Activated CD4-positive, alpha-beta T cell treated with anti-CD3 and anti-CD28 coated beads, Interleukin-2, Interleukin-4, amounts not matched to agents 100 ng/mL and 50 ng/mL, durations not matched to agents 16 hours and 8 hours (primary cell): ENCODE results near the gene C11orf91.
"Not testable (repeated sequence)": the region's sequence is repeated elsewhere in the genome, so short reads cannot be mapped to it uniquely, and the experiment has no call there.

Source experiments
- DNase-seq: peaks from one replicate; pipeline ENCODE4 v3.0.0-alpha.2; 2020; ENCODE audit warnings: low spot score

Gene C11orf91

DNA sequence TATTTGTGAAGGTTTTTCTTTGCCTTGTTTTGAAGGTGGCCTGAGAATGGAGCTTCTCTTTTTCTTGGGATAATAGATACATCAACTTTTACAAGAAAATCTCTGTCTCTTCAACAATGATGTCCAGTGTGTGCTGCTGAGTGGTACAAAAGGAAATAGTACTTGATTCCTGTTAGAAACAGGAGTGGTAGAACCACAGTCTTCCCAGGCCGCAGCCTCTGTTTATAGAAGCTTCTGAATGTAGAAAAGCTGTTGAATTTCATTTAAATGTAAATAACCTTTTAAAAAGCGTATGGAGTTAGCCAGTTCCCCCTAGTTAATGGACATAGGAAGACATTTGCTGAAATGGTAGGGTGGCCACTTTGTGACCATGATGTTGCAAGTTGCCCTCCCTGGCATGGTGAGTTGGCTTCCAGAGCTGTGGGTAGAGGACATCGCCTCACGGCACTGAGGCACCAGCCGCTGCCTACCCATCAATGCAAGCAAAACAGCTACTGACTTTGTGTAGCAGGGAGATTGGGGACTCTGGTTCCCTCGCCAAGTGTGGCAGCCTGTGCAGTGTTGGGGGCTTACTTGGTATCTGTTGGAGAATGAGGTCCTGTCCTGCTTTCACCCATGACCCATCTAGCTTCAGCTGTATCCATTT is 31.6 kb downstream of the C11orf91 start:
- no peak for DNase-seq

DNA sequence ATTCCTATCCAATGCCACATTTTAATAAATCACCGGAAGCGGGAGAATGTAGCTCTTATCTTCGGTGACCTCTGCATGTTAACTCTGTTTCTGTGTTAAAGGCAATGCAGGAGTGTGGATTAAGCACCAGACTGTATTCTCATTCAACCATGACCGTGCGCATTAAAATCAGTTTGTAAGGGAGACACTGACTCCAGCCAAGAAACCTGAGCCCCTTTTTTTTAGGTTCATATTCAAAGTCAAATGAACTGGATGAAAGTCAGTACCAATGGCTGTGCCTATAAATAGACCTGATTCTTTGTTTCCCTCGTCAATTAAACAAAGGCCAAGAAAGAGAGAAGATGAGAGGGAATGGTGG is 32.2 kb downstream of the C11orf91 start:
- DNase-seq = no peak

DNA sequence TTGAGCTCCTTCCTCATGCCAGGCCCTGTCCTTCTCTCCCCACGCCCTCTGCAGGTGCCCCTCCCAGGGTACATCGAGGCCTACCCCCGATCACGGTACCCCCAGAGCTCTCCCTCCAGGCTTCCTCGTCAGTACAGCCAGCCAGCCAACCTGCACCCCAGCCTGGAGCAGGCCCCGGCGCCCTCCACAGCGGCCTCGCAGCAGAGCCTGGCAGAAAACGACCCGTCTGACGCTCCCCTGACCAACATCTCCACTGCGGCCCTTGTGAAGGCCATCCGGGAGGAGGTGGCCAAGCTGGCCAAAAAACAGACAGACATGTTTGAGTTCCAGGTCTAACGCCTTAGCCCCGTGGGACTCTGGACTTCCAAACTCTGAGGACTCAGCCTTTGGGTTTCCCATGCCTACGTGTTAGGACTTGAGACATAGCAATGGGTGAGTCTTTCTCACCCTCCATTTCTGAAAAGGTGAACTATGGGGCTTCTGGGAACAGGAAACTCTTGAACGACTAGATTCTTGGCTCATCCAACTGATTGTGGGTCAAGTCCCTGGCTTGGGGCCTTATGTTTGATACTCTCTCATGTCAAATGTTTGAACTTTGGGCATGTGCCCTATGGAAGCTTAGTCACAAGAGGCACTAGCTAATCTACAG is 32.7 kb downstream of the C11orf91 start:
- DNase-seq = no peak

- no peak for DNase-seq
These were observed 35.1 kb downstream of the C11orf91 start for GRCh38 chr11:33665350-33666106.

DNA sequence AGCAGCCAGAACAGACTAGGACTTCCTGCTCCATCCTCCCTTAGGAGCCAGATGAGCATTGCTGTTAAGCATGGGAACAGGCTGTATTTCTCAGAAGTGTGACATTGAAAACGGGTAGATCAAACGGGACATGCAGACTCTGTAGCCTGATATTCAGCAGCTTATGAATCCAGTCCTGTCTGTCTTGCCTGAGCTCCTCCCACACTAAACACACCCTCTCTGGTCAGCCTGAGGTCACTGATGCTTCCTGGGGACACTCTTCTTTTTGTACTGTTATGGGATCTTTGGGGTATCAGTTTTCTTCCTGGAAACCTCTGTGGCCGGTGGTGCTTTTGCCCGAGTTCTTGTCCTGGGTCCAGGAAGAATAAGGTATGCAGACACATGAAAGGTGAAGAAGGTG is 35.8 kb downstream of the C11orf91 start:
- no peak for DNase-seq

DNA sequence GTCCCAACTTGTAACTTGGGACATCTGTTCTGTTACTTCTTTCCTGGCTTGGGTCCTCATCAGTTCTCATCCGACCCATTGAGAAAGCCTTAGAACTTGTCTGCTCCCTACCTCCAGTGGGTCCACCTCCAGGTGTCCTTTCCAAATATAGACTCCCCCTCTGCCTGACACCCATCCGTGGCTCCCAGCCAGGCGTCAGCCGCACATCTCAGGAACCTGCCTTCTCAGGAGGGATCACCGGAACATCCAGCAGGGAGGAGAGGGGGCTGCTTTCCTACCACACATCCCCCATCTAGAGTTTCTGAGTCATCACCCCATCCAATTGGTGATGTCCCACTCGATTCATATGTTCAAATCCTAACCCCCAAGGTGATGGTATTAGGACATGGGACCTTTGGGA is 36.5 kb downstream of the C11orf91 start:
- DNase-seq = no peak

GRCh38 chr11:33663121-33663520 is 37.5 kb downstream of the C11orf91 start:
- no peak for DNase-seq

- not testable (repeated sequence) for DNase-seq
These were observed 39.1 kb downstream of the C11orf91 start for GRCh38 chr11:33661526-33661925.

GRCh38 chr11:33660962-33661361 is 39.7 kb downstream of the C11orf91 start:
- no peak for DNase-seq

DNA sequence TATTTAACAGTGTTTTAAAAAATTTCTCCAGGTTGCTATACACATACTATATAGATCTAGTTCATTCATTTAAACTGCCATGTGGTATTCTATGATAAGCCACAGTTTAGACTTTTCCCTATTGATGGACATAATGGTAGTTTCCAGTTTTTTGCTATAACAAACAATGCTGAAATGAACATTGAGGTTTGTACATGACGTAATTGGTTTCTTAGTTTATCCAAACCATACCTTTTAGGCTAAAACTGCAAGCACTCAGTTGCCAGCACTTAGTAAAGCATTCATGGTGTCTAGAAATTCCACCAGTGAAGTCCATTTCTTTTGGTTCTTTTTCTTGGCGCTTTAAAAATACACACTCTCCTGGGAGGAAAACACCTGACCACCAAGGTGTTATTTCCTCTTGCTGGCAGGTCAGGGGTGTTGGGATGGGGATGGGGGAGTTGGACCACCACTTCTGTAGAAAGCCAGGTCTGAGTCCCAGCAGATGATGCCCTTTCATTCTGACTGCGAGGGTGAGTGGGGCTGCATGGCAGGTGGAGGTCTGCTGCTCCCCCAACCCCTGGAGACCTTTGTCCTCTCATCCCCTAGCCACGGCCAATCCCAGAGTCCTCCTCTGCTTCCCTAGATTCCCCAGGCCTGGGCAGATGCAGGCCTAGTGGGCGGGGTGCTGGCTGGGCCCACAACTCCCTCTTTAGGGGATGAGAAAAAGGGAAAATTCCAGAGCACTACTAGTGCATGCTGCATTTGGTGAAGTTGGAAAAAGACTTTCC is 41.1 kb downstream of the C11orf91 start:
- no peak for DNase-seq

DNA sequence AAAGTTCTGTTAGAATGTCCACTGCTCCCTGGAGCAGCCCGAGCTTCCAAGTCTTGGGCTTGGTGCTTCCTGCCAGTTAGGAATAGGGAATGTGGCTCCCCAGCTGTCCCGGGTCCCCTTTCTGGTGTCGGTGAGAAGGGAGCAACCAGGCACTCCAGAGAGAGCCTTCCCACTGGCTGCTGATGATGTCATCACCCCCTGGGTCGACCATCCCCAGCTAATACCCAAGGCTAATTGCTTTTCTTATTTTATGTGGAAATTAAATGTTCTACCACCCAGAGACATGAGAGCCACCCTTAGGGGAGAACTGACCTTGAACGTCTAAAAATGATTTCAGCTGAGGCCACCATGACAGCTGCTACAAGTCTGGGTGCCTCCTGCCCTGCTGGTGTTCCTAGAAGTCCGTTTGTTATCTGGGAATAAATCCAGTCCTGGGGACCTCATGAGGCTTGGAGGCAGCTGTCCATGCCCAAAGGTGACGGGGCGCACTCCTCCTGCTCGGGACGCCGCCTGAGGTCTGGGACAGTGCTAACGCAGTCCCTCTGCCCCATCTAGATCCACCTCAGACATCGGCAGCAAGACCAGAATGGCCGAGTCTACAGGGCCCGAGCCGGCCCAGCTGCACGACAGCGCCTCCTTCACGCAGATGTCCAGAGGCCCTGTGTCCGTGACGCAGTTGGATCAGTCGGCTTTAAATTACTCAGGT is 42.3 kb downstream of the C11orf91 start:
- no peak for DNase-seq

DNA sequence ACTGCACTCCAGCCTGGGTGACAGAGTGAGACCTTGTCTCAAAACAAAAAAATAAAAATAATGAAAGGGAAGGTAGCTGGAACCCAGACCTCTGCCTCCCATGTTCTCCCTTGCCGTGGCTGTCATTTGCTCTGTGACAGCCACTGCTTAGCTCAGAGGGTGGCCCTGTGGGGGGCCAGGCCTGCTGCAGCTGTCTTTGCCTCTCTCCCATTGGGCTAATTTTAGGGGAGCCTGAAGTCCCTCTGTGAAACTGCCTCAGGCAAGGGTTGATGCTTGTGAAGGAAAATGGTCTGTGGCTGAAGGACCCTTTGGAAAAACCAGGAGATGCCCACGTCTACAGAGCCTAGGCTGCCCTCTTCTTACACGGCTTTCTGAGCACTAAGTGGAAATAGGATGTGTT is 42.9 kb downstream of the C11orf91 start:
- DNase-seq = no peak

- no peak for DNase-seq
These were observed 43.9 kb downstream of the C11orf91 start for GRCh38 chr11:33656768-33657167.

DNA sequence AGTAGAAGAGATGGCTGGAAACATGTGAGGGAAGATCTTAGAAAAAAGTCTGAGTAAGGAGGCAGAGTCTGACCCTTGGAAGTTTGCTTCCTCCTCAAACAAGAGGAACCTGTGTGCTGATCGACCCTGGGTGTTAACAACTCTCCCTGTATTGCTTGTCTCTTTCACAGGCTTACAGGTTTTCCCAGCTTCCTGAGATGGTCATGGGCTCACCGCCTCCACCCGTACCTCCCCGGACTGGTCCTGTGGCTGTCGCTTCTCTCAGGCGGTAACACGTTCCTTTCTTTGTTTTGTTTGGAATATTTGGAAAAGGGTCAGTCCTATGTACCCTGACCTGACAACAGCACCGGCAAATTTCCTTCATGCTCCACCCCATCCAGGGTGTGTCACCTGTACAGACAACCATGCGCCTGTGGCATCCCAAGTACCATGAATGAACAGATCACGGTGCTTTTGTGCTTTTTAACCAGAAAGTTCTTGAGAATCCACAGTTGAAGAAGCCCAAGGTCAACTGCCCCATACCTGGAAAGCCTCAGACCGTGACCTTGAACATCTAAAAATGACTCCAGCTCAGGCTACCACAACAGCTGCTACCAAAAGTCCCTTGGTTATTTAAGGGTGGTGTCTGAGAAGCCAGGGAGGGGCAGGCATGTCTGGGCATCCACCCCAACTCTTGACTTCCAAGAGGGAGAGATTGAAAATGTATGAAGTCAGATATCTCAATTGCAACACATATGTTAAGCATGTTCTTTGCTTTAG is 44.6 kb downstream of the C11orf91 start:
- DNase-seq = no peak

GRCh38 chr11:33654594-33654993 is 46.0 kb downstream of the C11orf91 start:
- no peak for DNase-seq

GRCh38 chr11:33652930-33653329 is 47.7 kb downstream of the C11orf91 start:
- no peak for DNase-seq

- no peak for DNase-seq
These were observed 48.2 kb downstream of the C11orf91 start for GRCh38 chr11:33652431-33652830.

DNA sequence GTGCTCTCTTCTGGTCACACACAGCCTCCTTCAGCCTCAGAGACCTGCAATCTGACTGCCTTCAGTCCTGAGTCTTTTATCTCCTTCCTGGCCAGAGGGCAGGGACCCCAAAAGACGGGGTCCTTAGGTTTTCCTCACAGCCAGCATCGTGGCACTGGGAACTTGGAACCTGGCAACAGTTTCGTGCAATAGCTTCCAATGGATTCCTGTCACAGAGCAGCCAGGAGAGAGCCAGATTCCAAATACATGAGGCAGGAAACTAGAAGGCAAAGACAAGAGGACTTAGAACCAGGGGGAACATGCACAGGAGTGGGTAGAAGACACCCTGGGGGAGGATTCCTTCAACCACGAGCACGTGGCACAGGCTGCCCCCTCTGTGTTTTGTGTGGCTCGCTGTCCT is 48.6 kb downstream of the C11orf91 start:
- no peak for DNase-seq

DNA sequence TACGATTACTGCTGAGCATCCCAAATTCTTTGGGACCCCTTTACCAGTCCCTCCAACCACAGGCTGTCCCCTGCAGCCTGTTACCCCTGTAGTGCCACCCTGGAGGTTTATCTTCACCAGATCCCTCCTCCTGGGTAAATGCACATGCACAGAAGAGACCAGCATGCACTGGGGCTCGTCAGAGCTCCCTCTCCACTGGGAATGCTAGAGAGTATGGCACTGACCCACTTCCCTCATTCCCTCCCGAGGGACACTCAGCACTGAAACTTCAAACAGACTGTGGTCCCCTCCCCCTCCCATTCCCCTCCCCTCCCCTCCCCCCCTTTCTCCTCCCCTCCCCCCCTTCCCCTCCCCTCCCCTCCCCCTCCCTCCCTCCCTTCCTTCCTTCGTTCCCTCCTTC is 49.1 kb downstream of the C11orf91 start:
- no peak for DNase-seq

- DNase-seq = no peak
These were observed 50.7 kb downstream of the C11orf91 start for GRCh38 chr11:33649944-33650343.
